ENCODE results near the gene MORN3. TPM values are rescaled to one million over a fixed set of nuclear protein-coding genes. Genes with fewer than 3 reads are reported as not detected.

Gene MORN3
- total and polyA plus RNA-seq, 9 of the 15 experiments (the other 6 are each of a cell fraction or from before 2014, with no cell fraction given): 0.09 to 0.27 (median 0.20) TPM

- H3K79me2 ChIP-seq (ENCODE audit: control insufficient read depth, insufficient read depth, low read length): peaks cover 47% of the 10 kb centered on the region
- peak; percentile 57 to 75 (median 66) for DNase-seq (ENCODE audit: extremely low read depth in 1 of 4, low spot score in 3 of 4)
- peaks cover 38 to 43% of the 10 kb centered on the region in 2 experiments for H3K4me1 ChIP-seq (replicated peaks in 1 of 2; ENCODE audit: control insufficient read depth in 2 of 2, insufficient read depth in 2 of 2, low read length in 2 of 2)
- no peaks in the 10 kb centered on the region for H3K9me3 ChIP-seq (replicated peaks; ENCODE audit: control insufficient read depth, insufficient read depth, low read depth, low read length)
- intact Hi-C loops (cut with micrococcal nuclease) (loop anchor here (2.0 to 5.0 kb wide), 4 partner anchors 22 to 56 kb away; partner anchors contain the start of gene KDM2B), in situ Hi-C loops (cut with MboI) (no loop called here)
- H3K27me3 ChIP-seq (ENCODE audit: control insufficient read depth in 2 of 2, insufficient read depth in 2 of 2, low read length in 2 of 2): no peaks in the 10 kb centered on the region
- H3K36me3 ChIP-seq (ENCODE audit: control insufficient read depth, insufficient read depth, low read length): peaks cover 13% of the 10 kb centered on the region; the same call in 1 of the 3 replicates
- H4K20me1 ChIP-seq (replicated peaks; ENCODE audit: control insufficient read depth, insufficient read depth, low read length): no peaks in the 10 kb centered on the region; the same call in 1 of the 2 replicates
- ChIA-PET CTCF (ENCODE audit: low intra/inter-chr PET ratio) (interaction anchor here (0.6 to 0.9 kb wide), 2 partner anchors 127 to 133 kb away, joined by 3 to 4 read pairs; no protein-coding TSS in a partner anchor), POLR2A (interaction anchor here (0.6 to 2.2 kb wide), 18 partner anchors 8 to 780 kb away, joined by 3 to 14 read pairs (median 3); partner anchors contain the start of gene KDM2B)
- ATAC-seq: peak; percentile 72
- BruUV-seq (replicated peaks): TSS peak; percentile 60
- peak overlapping the region; percentile 92 for H3K27ac ChIP-seq (ENCODE audit: extremely low read depth, low read depth, low read length)
- WGBS (ENCODE audit: insufficient coverage, low coverage, missing lambda C conversion rate): under 1% methylated on average over 40 of the region's 53 CpGs
- FAIRE-seq: no peak
- peak overlapping the region; percentile 73 to 99 for H3K9ac ChIP-seq (ENCODE audit: insufficient read depth in 1 of 2, low read depth in 2 of 2, low read length in 2 of 2)
- H3K4me2 ChIP-seq (ENCODE audit: insufficient read depth, low read length): peak overlapping the region; percentile 88
- H2AFZ ChIP-seq (ENCODE audit: low read depth, low read length): peak overlapping the region; percentile 86
- no peaks in the 10 kb centered on the region for H3K9me1 ChIP-seq (ENCODE audit: control insufficient read depth, insufficient read depth, low read length)
- H3K4me3 ChIP-seq: peak overlapping the region; percentile 90
- peak; percentile 54 for TF ChIP-seq POLR2G (IDR thresholded peaks at IDR 0.05; ENCODE audit: low read depth, low read length)
- TF ChIP-seq ZNF561 (CRISPR knock-in tag; conservative IDR thresholded peaks at IDR 0.05): no peak
- TF ChIP-seq SRSF1 (IDR thresholded peaks at IDR 0.05; ENCODE audit: low read depth, low read length): no peak
- TF ChIP-seq CSDE1 (IDR thresholded peaks at IDR 0.05): no peak
- no peak for TF ChIP-seq ZSCAN32 (CRISPR knock-in tag; IDR thresholded peaks at IDR 0.05)
- no peak for TF ChIP-seq BRF2 (IDR thresholded peaks at IDR 0.05; ENCODE audit: borderline replicate concordance, insufficient read depth, insufficient read length)
- TF ChIP-seq ZC3H8 (IDR thresholded peaks at IDR 0.05): no peak
- TF ChIP-seq MECOM (CRISPR knock-in tag; IDR thresholded peaks at IDR 0.05): no peak
- TF ChIP-seq ZBTB12 (CRISPR knock-in tag; IDR thresholded peaks at IDR 0.05): no peak
- TF ChIP-seq TCF7 (IDR thresholded peaks at IDR 0.05; ENCODE audit: borderline replicate concordance): no peak
- TF ChIP-seq RBM22 (IDR thresholded peaks at IDR 0.05; ENCODE audit: low read depth, low read length, poor library complexity, severe bottlenecking): peak; percentile 34
- peak; percentile 61; the same call in 1 of the 2 replicates for TF ChIP-seq ZNF584 (CRISPR knock-in tag; IDR thresholded peaks at IDR 0.05; ENCODE audit: low read depth)
- TF ChIP-seq LCOR (CRISPR knock-in tag; IDR thresholded peaks at IDR 0.05): no peak
- no peak for TF ChIP-seq RAD51 (IDR thresholded peaks at IDR 0.05; ENCODE audit: borderline replicate concordance, low read depth)
- TF ChIP-seq SMAD4 (CRISPR knock-in tag; conservative IDR thresholded peaks at IDR 0.05): no peak; the same call in 1 of the 2 replicates
- 0 out of 2 replicates have a peak, but pooled peaks have one; percentile 41 for TF ChIP-seq MED1 (CRISPR knock-in tag; IDR thresholded peaks at IDR 0.05; ENCODE audit: borderline replicate concordance)
- TF ChIP-seq ZBED1 (IDR thresholded peaks at IDR 0.05): no peak
Measured at GRCh38 chr12:121626853-121627640, 42.4 kb downstream of the MORN3 start.
